GM23338 (cell line): ENCODE results near the gene STX16. TPM values are rescaled to one million over a fixed set of nuclear protein-coding genes. Genes with fewer than 3 reads are reported as not detected.

Source experiments
- ATAC-seq: fragments of 200-7000 bp; cut with Tn5 transposase; 3 replicates; pipeline ENCODE4 v1.9.1; 2020
- DNase-seq: peaks from one replicate; pipeline ENCODE4 v3.0.0-alpha.2; 2015; ENCODE audit warnings: low spot score
- H2AFZ ChIP-seq: fragments of 200-600 bp; sonication (generic); 2 replicates; pipeline ENCODE4 v1.8.0; 2016; ENCODE audit warnings: antibody characterized with exemption, mild to moderate bottlenecking, moderate library complexity
- H3F3A ChIP-seq: fragments of 200-600 bp; sonication (generic); replicated peaks from 2 replicates; pipeline ENCODE4 v1.8.0; 2017; ENCODE audit warnings: antibody characterized with exemption, mixed run types, low read depth
- H3K27ac ChIP-seq: fragments of 200-600 bp; sonication (generic); 2 replicates; pipeline ENCODE4 v1.6.1; 2016; ENCODE audit warnings: low read depth
- H3K27me3 ChIP-seq: fragments of 200-600 bp; sonication (generic); 2 replicates; pipeline ENCODE4 v1.8.0; 2016; ENCODE audit warnings: mild to moderate bottlenecking, mixed run types, moderate library complexity; ENCODE audit not compliant: insufficient read depth
- H3K36me3 ChIP-seq: fragments of 200-600 bp; sonication (generic); 2 replicates; pipeline ENCODE4 v1.8.0; 2016; ENCODE audit warnings: mild to moderate bottlenecking; ENCODE audit not compliant: insufficient read depth
- H3K4me1 ChIP-seq: fragments of 200-600 bp; sonication (generic); 2 replicates; pipeline ENCODE4 v1.8.0; 2016; ENCODE audit warnings: mild to moderate bottlenecking, moderate library complexity; ENCODE audit not compliant: insufficient read depth
- H3K4me2 ChIP-seq: fragments of 200-600 bp; sonication (generic); 2 replicates; pipeline ENCODE4 v1.7.1; 2017; ENCODE audit warnings: mixed run types
- H3K4me3 ChIP-seq: fragments of 200-600 bp; sonication (generic); 2 replicates; pipeline ENCODE4 v1.6.1; 2016; ENCODE audit warnings: mixed run types
- H3K79me2 ChIP-seq: fragments of 200-600 bp; sonication (generic); replicated peaks from 2 replicates; pipeline ENCODE4 v1.8.0; 2017; ENCODE audit warnings: mild to moderate bottlenecking; ENCODE audit not compliant: insufficient read depth
- H3K9me2 ChIP-seq: fragments of 200-600 bp; sonication (generic); 2 replicates; pipeline ENCODE4 v1.8.0; 2017; ENCODE audit not compliant: insufficient read depth
- H4K20me1 ChIP-seq: fragments of 200-600 bp; sonication (generic); replicated peaks from 2 replicates; pipeline ENCODE4 v1.8.0; 2017; ENCODE audit warnings: mild to moderate bottlenecking; ENCODE audit not compliant: insufficient read depth
- H3K27ac Mint-ChIP-seq: 2 replicates; pipeline ENCODE4 v1.8.0; 2020; ENCODE audit warnings: inconsistent platforms, mild to moderate bottlenecking, moderate library complexity, mixed read lengths
- H3K27me3 Mint-ChIP-seq: 3 replicates; pipeline ENCODE4 v1.8.0; 2022; ENCODE audit warnings: low read depth, mild to moderate bottlenecking, moderate library complexity, mixed read lengths, inconsistent platforms; ENCODE audit not compliant: insufficient read depth, poor library complexity
- H3K36me3 Mint-ChIP-seq: 3 replicates; pipeline ENCODE4 v1.8.0; 2021; ENCODE audit warnings: low read depth, mild to moderate bottlenecking, inconsistent platforms, moderate library complexity, mixed read lengths
- H3K4me1 Mint-ChIP-seq: 3 replicates; pipeline ENCODE4 v1.8.0; 2020; ENCODE audit warnings: mild to moderate bottlenecking, inconsistent platforms, mixed read lengths
- H3K4me3 Mint-ChIP-seq: 3 replicates; pipeline ENCODE4 v1.8.0; 2021; ENCODE audit warnings: moderate library complexity, mild to moderate bottlenecking, inconsistent platforms, mixed read lengths
- H3K9me3 Mint-ChIP-seq: 3 replicates; pipeline ENCODE4 v1.8.0; 2020; ENCODE audit warnings: moderate library complexity, mild to moderate bottlenecking, inconsistent platforms, mixed read lengths
- CREB1 ChIP-seq: fragments of 250-450 bp; sonication (Bioruptor Pico); IDR thresholded peaks from 2 replicates; pipeline ENCODE4 v1.5.0; 2020; ENCODE audit warnings: low read depth, mild to moderate bottlenecking, moderate library complexity
- CTCF ChIP-seq, 2 experiments: fragments of 200-600 bp in 1 of 2; sonication (generic) in 1 of 2; conservative IDR thresholded peaks; 2 replicates each; pipeline versions ENCODE4 v1.5.1 to v1.6.1; 2016 to 2017; ENCODE audit warnings: antibody characterized with exemption in 2 of 2, low read depth in 2 of 2, mild to moderate bottlenecking in 2 of 2, moderate library complexity in 1 of 2
- ETS1 ChIP-seq: IDR thresholded peaks from 2 replicates; pipeline ENCODE4 v1.6.1; 2016; ENCODE audit warnings: antibody characterized with exemption
- EZH2 ChIP-seq: fragments of 200-600 bp; sonication (generic); IDR thresholded peaks from one replicate; pipeline ENCODE4 v1.8.0; 2017; ENCODE audit warnings: antibody characterized with exemption, mild to moderate bottlenecking, low read depth; ENCODE audit not compliant: unreplicated experiment
- NANOG ChIP-seq: IDR thresholded peaks from 2 replicates; pipeline ENCODE4 v1.6.1; 2016; ENCODE audit warnings: antibody characterized with exemption, borderline replicate concordance
- POLR2AphosphoS5 ChIP-seq: IDR thresholded peaks from 2 replicates; pipeline ENCODE4 v1.6.1; 2016; ENCODE audit warnings: antibody characterized with exemption, low read depth
- REST ChIP-seq: IDR thresholded peaks from one replicate; pipeline ENCODE4 v1.6.1; 2018; ENCODE audit warnings: antibody characterized with exemption; ENCODE audit not compliant: unreplicated experiment
- STAT1 ChIP-seq: IDR thresholded peaks from one replicate; pipeline ENCODE4 v1.6.1; 2016; ENCODE audit warnings: antibody characterized with exemption; ENCODE audit not compliant: unreplicated experiment
- ZNF114 ChIP-seq: fragments of 250-450 bp; sonication (Bioruptor Pico); IDR thresholded peaks from 2 replicates; pipeline ENCODE4 v1.5.0; 2020; ENCODE audit warnings: mild to moderate bottlenecking, moderate library complexity
- ZNF331 ChIP-seq: fragments of 250-450 bp; sonication (Bioruptor Pico); IDR thresholded peaks from 2 replicates; pipeline ENCODE4 v1.5.0; 2020; ENCODE audit warnings: low read depth, mild to moderate bottlenecking, moderate library complexity
- ZNF462 ChIP-seq: fragments of 250-450 bp; sonication (Bioruptor Pico); IDR thresholded peaks from 2 replicates; pipeline ENCODE4 v1.5.0; 2020; ENCODE audit warnings: mild to moderate bottlenecking, moderate library complexity
- polyA plus RNA-seq: library from polyadenylated mRNA; unstranded; fragments of >200 nt; fragmentation: Nextera tagmentation; extraction: Ambion mirVana; gene quantifications from 2 replicates; pipeline ENCODE4 v1.2.1, GENCODE V29; 2016
- total RNA-seq: library from RNA; depleted of rRNA; stranded (reverse); fragments of >200 nt; shearing (Covaris generic); gene quantifications from 2 replicates; pipeline ENCODE4 v1.2.3, GENCODE V29; 2014

STX16 gene
- total and polyA plus RNA-seq, 2 experiments from 2014 or later: 31.2 to 70.5 TPM

GRCh38 chr20:58603721-58604120, 47.4 kb upstream of the STX16 start (continued):
- TF ChIP-seq ZNF462 (CRISPR knock-in tag) (no peak), CREB1 (no peak), POLR2AphosphoS5 (no peak)

- no peaks in the 10 kb centered on the region for H3K9me3 Mint-ChIP-seq
- Histone ChIP-seq H3K9me2 (no peaks in the 10 kb centered on the region), H3K4me1 (peaks cover 3% of the 10 kb centered on the region; the same call in 1 of the 2 replicates), H3F3A (no peaks in the 10 kb centered on the region), H3K27me3 (no peaks in the 10 kb centered on the region), H3K4me2 (no peak overlapping the region), H2AFZ (no peak overlapping the region), H3K36me3 (no peaks in the 10 kb centered on the region), H3K79me2 (no peaks in the 10 kb centered on the region), H3K27ac (no peak overlapping the region), H3K4me3 (no peak overlapping the region), H4K20me1 (no peaks in the 10 kb centered on the region)
- ATAC-seq (no peak), DNase-seq (no peak)
- H3K27ac Mint-ChIP-seq: no peak overlapping the region
- no peak overlapping the region for H3K4me3 Mint-ChIP-seq
- H3K27me3 Mint-ChIP-seq: peaks cover 8% of the 10 kb centered on the region
- H3K4me1 Mint-ChIP-seq: no peaks in the 10 kb centered on the region
- H3K36me3 Mint-ChIP-seq: no peaks in the 10 kb centered on the region
- TF ChIP-seq ETS1: no peak
- TF ChIP-seq CTCF (conservative IDR thresholded peaks at IDR 0.05; ENCODE audit: low read depth in 2 of 2): no peak
- no peak for TF ChIP-seq POLR2AphosphoS5
- no peak for TF ChIP-seq NANOG
- no peak for TF ChIP-seq REST
- TF ChIP-seq CREB1: no peak
- TF ChIP-seq STAT1: no peak
- no peak for TF ChIP-seq EZH2
- TF ChIP-seq ZNF114 (CRISPR knock-in tag): no peak
- no peak for TF ChIP-seq ZNF331 (CRISPR knock-in tag)
These were observed 46.8 kb upstream of the STX16 start for GRCh38 chr20:58604128-58604881.
